Bronchial epithelial cell (primary cell): ENCODE data around the gene APOBEC3F. TPM values are rescaled to one million over a fixed set of nuclear protein-coding genes. Genes with fewer than 3 reads are reported as not detected.
"Not testable (repeated sequence)": the region's sequence is repeated elsewhere in the genome, so short reads cannot be mapped to it uniquely, and the experiment has no call there.

Experiments
- DNase-seq: peaks from one replicate; pipeline ENCODE4 v3.0.0-alpha.2; 2010; ENCODE audit warnings: low read depth
- FAIRE-seq: peaks from 2 replicates; lab custom pipeline; 2011; peaks lifted over from hg19 to GRCh38; lab: Jason Lieb, UNC
- H3K27me3 ChIP-seq: 2 replicates; pipeline ENCODE4 v1.5.1; 2011; ENCODE audit warnings: low read length; ENCODE audit not compliant: control insufficient read depth, insufficient read depth
- H3K36me3 ChIP-seq: 2 replicates; pipeline ENCODE4 v1.5.1; 2011; ENCODE audit warnings: low read length; ENCODE audit not compliant: control insufficient read depth, insufficient read depth
- H3K4me3 ChIP-seq: 2 replicates; pipeline ENCODE4 v1.5.1; 2011; ENCODE audit warnings: mild to moderate bottlenecking, low read depth, low read length, control low read depth
- total RNA-seq: library from RNA; depleted of rRNA; stranded (reverse); fragments of >200 nt; gene quantifications from 2 replicates; pipeline ENCODE4 v1.2.1, GENCODE V29; 2014
- TF ChIP-seq, protein P1 (sequence below): IDR thresholded peaks from 2 replicates; pipeline ENCODE4 v1.5.1; 2011; ENCODE audit warnings: mild to moderate bottlenecking, moderate library complexity, low read length, control low read depth, inconsistent platforms; ENCODE audit not compliant: insufficient read depth, severe bottlenecking

The APOBEC3F gene
- total RNA-seq, 1 donor from 2014 or later = 0.79 TPM

GRCh38 chr22:39027717-39028116 is 12.9 kb upstream of the APOBEC3F start:
- DNase-seq (no peak), FAIRE-seq (no peak)
- H3K27me3 ChIP-seq = no peaks in the 10 kb centered on the region
- H3K4me3 ChIP-seq = no peak overlapping the region
- H3K36me3 ChIP-seq = no peaks in the 10 kb centered on the region
- TF ChIP-seq, protein P1, sequence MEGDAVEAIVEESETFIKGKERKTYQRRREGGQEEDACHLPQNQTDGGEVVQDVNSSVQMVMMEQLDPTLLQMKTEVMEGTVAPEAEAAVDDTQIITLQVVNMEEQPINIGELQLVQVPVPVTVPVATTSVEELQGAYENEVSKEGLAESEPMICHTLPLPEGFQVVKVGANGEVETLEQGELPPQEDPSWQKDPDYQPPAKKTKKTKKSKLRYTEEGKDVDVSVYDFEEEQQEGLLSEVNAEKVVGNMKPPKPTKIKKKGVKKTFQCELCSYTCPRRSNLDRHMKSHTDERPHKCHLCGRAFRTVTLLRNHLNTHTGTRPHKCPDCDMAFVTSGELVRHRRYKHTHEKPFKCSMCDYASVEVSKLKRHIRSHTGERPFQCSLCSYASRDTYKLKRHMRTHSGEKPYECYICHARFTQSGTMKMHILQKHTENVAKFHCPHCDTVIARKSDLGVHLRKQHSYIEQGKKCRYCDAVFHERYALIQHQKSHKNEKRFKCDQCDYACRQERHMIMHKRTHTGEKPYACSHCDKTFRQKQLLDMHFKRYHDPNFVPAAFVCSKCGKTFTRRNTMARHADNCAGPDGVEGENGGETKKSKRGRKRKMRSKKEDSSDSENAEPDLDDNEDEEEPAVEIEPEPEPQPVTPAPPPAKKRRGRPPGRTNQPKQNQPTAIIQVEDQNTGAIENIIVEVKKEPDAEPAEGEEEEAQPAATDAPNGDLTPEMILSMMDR = no peak

DNA sequence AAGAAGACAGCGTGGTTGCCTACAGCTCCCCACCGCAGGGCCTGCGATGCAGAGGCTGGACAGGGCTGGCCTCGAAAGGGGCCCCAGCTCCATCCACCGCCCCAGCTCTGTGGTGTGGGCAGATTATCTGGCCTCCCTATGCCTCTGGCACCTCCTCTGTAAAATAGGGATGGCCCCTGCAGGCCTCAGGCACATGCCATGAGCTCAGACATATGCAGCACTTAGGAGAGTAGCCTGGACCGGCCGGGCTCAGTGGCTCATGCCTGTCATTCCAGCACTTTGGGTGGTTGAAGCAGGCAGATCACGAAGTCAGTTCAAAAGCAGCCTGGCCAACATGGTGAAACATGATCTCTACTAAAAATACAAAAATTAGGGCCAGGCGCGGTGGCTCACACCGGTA is 12.4 kb upstream of the APOBEC3F start:
- no peaks in the 10 kb centered on the region for H3K36me3 ChIP-seq
- H3K27me3 ChIP-seq = no peaks in the 10 kb centered on the region
- H3K4me3 ChIP-seq = no peak overlapping the region
- no peak for DNase-seq
- TF ChIP-seq, protein P1 = no peak
- no peak for FAIRE-seq

DNA sequence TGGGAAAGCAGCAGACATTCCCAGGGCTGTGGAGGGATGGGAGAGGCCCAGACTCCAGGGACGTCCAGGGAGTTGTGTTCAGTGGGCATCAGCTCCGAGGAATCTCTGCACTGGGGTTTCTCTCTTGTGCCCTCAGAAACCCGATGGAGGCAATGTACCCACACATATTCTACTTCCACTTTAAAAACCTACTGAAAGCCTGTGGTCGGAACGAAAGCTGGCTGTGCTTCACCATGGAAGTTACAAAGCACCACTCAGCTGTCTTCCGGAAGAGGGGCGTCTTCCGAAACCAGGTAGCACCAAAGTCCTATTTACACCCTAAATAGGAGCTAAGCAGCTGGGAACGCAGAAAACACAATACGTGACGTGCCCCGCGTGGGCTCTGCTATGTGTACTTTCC is 11.4 kb upstream of the APOBEC3F start:
- no peaks in the 10 kb centered on the region for H3K36me3 ChIP-seq
- DNase-seq (no peak), FAIRE-seq (no peak)
- no peaks in the 10 kb centered on the region for H3K27me3 ChIP-seq
- TF ChIP-seq, protein P1 = no peak
- H3K4me3 ChIP-seq = no peak overlapping the region

- no peaks in the 10 kb centered on the region for H3K36me3 ChIP-seq
- FAIRE-seq = no peak
- TF ChIP-seq, protein P1 = no peak
- DNase-seq = no peak
- no peak overlapping the region for H3K4me3 ChIP-seq
- no peaks in the 10 kb centered on the region for H3K27me3 ChIP-seq
Observed at GRCh38 chr22:39030705-39031104, 10.0 kb upstream of the APOBEC3F start.

DNA sequence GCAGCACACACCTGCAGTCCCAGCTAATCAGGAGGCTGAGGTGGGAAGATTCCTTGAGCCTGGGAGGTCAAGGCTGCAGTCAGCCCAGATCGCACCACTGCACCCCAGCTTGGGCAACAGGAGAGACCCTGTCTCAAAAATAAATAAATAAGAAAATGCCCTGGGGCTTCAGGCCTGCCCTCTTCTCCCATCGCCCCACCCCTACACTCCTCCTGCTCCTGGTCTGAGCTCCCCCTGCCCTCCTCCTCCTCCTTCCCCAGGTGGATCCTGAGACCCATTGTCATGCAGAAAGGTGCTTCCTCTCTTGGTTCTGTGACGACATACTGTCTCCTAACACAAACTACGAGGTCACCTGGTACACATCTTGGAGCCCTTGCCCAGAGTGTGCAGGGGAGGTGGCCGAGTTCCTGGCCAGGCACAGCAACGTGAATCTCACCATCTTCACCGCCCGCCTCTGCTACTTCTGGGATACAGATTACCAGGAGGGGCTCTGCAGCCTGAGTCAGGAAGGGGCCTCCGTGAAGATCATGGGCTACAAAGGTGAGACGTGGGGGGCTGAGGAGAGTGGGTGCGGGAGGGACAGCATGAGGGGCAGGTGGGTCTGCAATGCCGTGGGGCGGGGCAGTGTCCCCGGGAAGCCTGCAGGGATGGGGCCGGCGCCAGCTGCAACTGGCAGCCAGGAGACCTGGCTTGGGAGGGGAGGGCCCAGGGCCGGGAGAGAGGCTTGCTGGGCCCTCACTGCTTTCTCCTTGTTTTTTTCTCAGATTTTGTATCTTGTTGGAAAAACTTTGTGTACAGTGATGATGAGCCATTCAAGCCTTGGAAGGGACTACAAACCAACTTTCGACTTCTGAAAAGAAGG is 9.0 kb upstream of the APOBEC3F start:
- FAIRE-seq, DNase-seq: not testable (repeated sequence)

GRCh38 chr22:39037071-39037470 is 3.6 kb upstream of the APOBEC3F start:
- H3K36me3 ChIP-seq, FAIRE-seq, H3K4me3 ChIP-seq, H3K27me3 ChIP-seq, DNase-seq: not testable (repeated sequence)

More for the DNA sequence above, 9.0 kb upstream of the APOBEC3F start:
- H3K4me3 ChIP-seq, H3K27me3 ChIP-seq, H3K36me3 ChIP-seq: not testable (repeated sequence)
